OCI-LY7 (cell line): ENCODE results near the gene KIZ. TPM values are rescaled to one million over a fixed set of nuclear protein-coding genes. Genes with fewer than 3 reads are reported as not detected.
A peak's percentile ranks its signal among the peaks of the same experiment; 100 is the strongest.

Source experiments
- BruUV-seq: library from RNA; stranded (reverse); fragments of 400-500 nt; replicated peaks from 2 replicates; lab custom pipeline; 2021; lab: Mats Ljungman, UMichigan
- CTCF ChIA-PET: fragments of 300-600 bp; sonication (Branson Sonifier 250); formaldehyde crosslinking; loops from one replicate; lab custom pipeline; 2022; ENCODE audit warnings: antibody characterized with exemption; ENCODE audit not compliant: unreplicated experiment; lab: Charles Lee
- POLR2A ChIA-PET: fragments of 300-600 bp; sonication (Branson Sonifier 250); formaldehyde crosslinking; loops from one replicate; lab custom pipeline; 2022; ENCODE audit warnings: antibody characterized with exemption; lab: Charles Lee
- DNase-seq: peaks from one replicate; pipeline ENCODE4 v3.0.0-alpha.2; 2015; ENCODE audit warnings: low spot score
- H2AFZ ChIP-seq: fragments of 200-600 bp; sonication (generic), shearing (Covaris generic); 2 replicates; pipeline ENCODE4 v1.6.1; 2014; ENCODE audit warnings: mild to moderate bottlenecking, antibody characterized with exemption, low read length, moderate library complexity
- H3K27ac ChIP-seq: fragments of 200-600 bp; sonication (generic); 2 replicates; pipeline ENCODE4 v1.5.1; 2014; ENCODE audit warnings: mixed run types, low read depth, mild to moderate bottlenecking, moderate library complexity, low read length, inconsistent platforms; ENCODE audit not compliant: poor library complexity, severe bottlenecking
- H3K36me3 ChIP-seq: fragments of 200-600 bp; sonication (generic); 2 replicates; pipeline ENCODE4 v1.6.1; 2014; ENCODE audit warnings: mild to moderate bottlenecking, antibody characterized with exemption, low read length, moderate library complexity, mixed read lengths; ENCODE audit not compliant: insufficient read depth
- H3K4me1 ChIP-seq: fragments of 200-600 bp; sonication (generic); 2 replicates; pipeline ENCODE4 v1.5.1; 2014; ENCODE audit warnings: mild to moderate bottlenecking, low read length; ENCODE audit not compliant: insufficient read depth, poor library complexity, severe bottlenecking
- H3K4me2 ChIP-seq: fragments of 200-600 bp; sonication (generic); 2 replicates; pipeline ENCODE4 v1.6.1; 2014; ENCODE audit warnings: mild to moderate bottlenecking, low read length
- H3K4me3 ChIP-seq: fragments of 200-600 bp; sonication (generic); 2 replicates; pipeline ENCODE4 v1.5.1; 2014; ENCODE audit warnings: mild to moderate bottlenecking, low read depth, low read length; ENCODE audit not compliant: poor library complexity, severe bottlenecking
- H3K79me2 ChIP-seq: fragments of 200-600 bp; sonication (generic); 2 replicates; pipeline ENCODE4 v1.6.1; 2016; ENCODE audit warnings: low read depth, mild to moderate bottlenecking, low read length, moderate library complexity, mixed read lengths; ENCODE audit not compliant: insufficient read depth
- H3K9me2 ChIP-seq: fragments of 200-600 bp; sonication (generic); 2 replicates; pipeline ENCODE4 v1.6.1; 2016; ENCODE audit warnings: mild to moderate bottlenecking, low read length, mixed read lengths; ENCODE audit not compliant: insufficient read depth
- H3K9me3 ChIP-seq: fragments of 200-600 bp; sonication (generic); 2 replicates; pipeline ENCODE4 v1.6.1; 2014; ENCODE audit warnings: mild to moderate bottlenecking, mixed run types, low read length, mixed read lengths
- H4K20me1 ChIP-seq: fragments of 200-600 bp; sonication (generic); 2 replicates; pipeline ENCODE4 v1.6.1; 2014; ENCODE audit warnings: mild to moderate bottlenecking, antibody characterized with exemption, low read length, moderate library complexity, mixed read lengths; ENCODE audit not compliant: insufficient read depth
- EZH2phosphoT487 ChIP-seq: fragments of 200-600 bp; sonication (generic); IDR thresholded peaks from 2 replicates; pipeline ENCODE4 v1.6.1; 2018; ENCODE audit warnings: low read depth, borderline replicate concordance, mild to moderate bottlenecking, mixed run types, antibody characterized with exemption, low read length, moderate library complexity, mixed read lengths
- intact Hi-C: fragments of 100-400 bp; cut with micrococcal nuclease; formaldehyde crosslinking; loops from one replicate; pipeline ENCODE4 v1.10.0; 2022; ENCODE audit not compliant: unreplicated experiment
- total RNA-seq, 2 experiments: library from RNA; depleted of rRNA in 1 of 2; stranded (reverse); fragments of >200 nt in 1 of 2; shearing (Covaris generic) in 1 of 2; gene quantifications; 2 replicates each; pipeline ENCODE4 v1.2.3, GENCODE V29; 2014 to 2022
- TF ChIP-seq, protein P1 (sequence below): fragments of 200-600 bp; sonication (generic); conservative IDR thresholded peaks from 2 replicates; pipeline ENCODE4 v1.5.1; 2014; ENCODE audit warnings: mild to moderate bottlenecking, antibody characterized with exemption, low read length, moderate library complexity, mixed read lengths

KIZ gene
- total RNA-seq, 2 experiments from 2014 or later = 16.0 to 23.7 TPM

DNA sequence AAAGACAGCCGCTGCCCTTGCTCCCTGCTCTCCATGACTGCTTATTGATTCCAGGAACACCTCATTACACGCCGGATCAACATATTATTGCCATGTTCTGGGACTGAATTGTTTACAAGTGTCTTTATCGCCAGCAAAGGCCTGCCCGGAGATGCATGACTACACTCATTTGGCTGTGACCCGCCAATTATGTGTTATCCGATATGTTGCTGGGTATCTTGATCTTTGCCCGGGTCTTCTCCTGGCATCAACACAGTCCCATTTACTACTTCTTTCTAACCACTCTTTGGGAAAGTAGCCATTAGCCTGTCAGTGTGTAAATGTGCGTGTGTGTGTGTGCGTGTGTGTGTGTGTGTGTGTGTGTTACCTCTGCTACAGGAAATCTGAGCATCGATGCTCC is 35.2 kb upstream of the KIZ start:
- no peaks in the 10 kb centered on the region for H3K9me3 ChIP-seq
- H4K20me1 ChIP-seq = no peaks in the 10 kb centered on the region

DNA sequence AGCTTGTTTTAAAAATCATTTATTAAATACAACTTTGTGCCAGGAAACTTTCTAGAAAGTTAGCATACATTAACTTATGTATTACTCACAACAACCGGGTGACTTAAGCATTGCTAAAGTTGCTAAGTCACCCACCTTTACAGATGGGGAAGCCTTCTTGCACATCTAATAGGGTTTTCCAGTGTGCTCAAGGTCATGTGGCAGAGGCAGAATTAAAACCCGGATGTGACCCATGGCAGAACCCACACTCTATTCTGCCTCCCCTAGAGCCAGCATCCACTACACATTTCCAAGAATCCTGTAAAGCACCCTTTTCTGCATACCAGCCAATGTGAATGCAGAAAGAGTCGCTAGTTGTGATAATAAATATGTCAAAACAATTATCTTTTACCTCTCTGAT is 33.1 kb upstream of the KIZ start:
- Histone ChIP-seq H2AFZ (no peak overlapping the region), H3K36me3 (no peaks in the 10 kb centered on the region), H3K4me2 (no peak overlapping the region), H4K20me1 (no peaks in the 10 kb centered on the region), H3K9me2 (no peaks in the 10 kb centered on the region), H3K4me3 (no peak overlapping the region), H3K27ac (no peak overlapping the region), H3K4me1 (peaks cover 38% of the 10 kb centered on the region), H3K9me3 (no peaks in the 10 kb centered on the region), H3K79me2 (no peaks in the 10 kb centered on the region)
- TF ChIP-seq, protein P1, sequence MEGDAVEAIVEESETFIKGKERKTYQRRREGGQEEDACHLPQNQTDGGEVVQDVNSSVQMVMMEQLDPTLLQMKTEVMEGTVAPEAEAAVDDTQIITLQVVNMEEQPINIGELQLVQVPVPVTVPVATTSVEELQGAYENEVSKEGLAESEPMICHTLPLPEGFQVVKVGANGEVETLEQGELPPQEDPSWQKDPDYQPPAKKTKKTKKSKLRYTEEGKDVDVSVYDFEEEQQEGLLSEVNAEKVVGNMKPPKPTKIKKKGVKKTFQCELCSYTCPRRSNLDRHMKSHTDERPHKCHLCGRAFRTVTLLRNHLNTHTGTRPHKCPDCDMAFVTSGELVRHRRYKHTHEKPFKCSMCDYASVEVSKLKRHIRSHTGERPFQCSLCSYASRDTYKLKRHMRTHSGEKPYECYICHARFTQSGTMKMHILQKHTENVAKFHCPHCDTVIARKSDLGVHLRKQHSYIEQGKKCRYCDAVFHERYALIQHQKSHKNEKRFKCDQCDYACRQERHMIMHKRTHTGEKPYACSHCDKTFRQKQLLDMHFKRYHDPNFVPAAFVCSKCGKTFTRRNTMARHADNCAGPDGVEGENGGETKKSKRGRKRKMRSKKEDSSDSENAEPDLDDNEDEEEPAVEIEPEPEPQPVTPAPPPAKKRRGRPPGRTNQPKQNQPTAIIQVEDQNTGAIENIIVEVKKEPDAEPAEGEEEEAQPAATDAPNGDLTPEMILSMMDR = no peak
- no peak for TF ChIP-seq EZH2phosphoT487
- CTCF ChIA-PET = no interaction called here
- POLR2A ChIA-PET = no interaction called here
- no peak for DNase-seq
- intact Hi-C loops = no loop called here
- BruUV-seq = no TSS peak

More for the DNA sequence above, 35.2 kb upstream of the KIZ start:
- Histone ChIP-seq H3K36me3 (no peaks in the 10 kb centered on the region), H3K27ac (peak overlapping the region; percentile 63), H2AFZ (peak overlapping the region; percentile 87), H3K4me2 (peak overlapping the region; percentile 63), H3K79me2 (no peaks in the 10 kb centered on the region), H3K4me1 (peaks cover 29% of the 10 kb centered on the region), H3K4me3 (peak overlapping the region; percentile 48), H3K9me2 (no peaks in the 10 kb centered on the region)
- POLR2A ChIA-PET = interaction anchor here (0.7 to 2.6 kb wide), 3 partner anchors 9 to 144 kb away, joined by 3 to 17 read pairs (median 4); no protein-coding TSS in a partner anchor
- intact Hi-C loops = no loop called here
- BruUV-seq = no TSS peak
- TF ChIP-seq EZH2phosphoT487 = no peak
- CTCF ChIA-PET = no interaction called here
- peak; percentile 24 for DNase-seq

DNA sequence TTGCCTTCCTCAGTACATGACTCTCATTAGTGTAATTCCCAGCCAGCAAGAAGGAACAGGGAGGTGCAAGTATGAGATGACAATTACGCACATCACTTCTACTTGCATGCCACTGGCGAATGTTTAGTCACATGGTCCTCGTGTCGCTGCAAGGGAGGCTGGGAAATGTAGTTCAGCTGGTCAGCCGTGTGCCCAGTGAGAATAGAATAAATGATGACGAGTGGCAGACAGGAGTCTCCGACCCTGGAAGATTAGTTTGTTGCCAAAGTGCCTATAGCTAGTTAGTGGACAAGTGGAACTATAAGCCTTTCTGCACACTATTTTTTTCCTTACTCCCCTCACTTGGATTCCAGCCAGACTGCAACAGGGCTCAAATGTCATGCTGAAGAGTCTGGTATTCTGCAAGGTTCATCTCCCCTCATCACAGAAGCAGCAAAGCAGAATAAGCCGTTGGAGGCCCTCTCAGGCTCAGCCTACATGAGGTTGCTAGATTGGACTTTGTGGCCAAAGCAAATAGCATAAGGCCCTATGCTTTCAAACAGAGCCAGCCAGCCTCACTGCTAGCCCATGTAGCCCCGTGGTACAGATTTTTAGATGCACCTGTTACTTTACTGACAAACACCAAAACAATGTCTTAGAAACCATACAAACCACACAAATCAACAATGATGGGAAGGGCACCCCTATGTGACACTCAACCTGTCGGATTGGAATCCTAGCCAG is 29.4 kb upstream of the KIZ start:
- Histone ChIP-seq H3K36me3 (no peaks in the 10 kb centered on the region), H3K4me1 (peaks cover 30% of the 10 kb centered on the region), H3K79me2 (no peaks in the 10 kb centered on the region), H3K9me3 (no peaks in the 10 kb centered on the region), H2AFZ (peak overlapping the region; percentile 76; the same call in 1 of the 2 replicates), H3K4me3 (no peak overlapping the region), H3K4me2 (peak overlapping the region; percentile 41), H4K20me1 (no peaks in the 10 kb centered on the region), H3K9me2 (no peaks in the 10 kb centered on the region), H3K27ac (no peak overlapping the region)
- TF ChIP-seq EZH2phosphoT487 = no peak
- TF ChIP-seq, protein P1 = no peak
- DNase-seq = peak; percentile 73
- no TSS peak for BruUV-seq
- POLR2A ChIA-PET = interaction anchor here (0.7 kb wide), 1 partner anchor 321 kb away, joined by 3 read pairs; no protein-coding TSS in a partner anchor
- intact Hi-C loops = no loop called here
- CTCF ChIA-PET = no interaction called here
